H9 (cell line): Measurements from ENCODE around the gene FAM151A. TPM values are rescaled to one million over a fixed set of nuclear protein-coding genes. Genes with fewer than 3 reads are reported as not detected.

Experiments used
- DNase-seq: peaks from one replicate; pipeline ENCODE4 v3.0.0-alpha.2; 2017
- H2AFZ ChIP-seq: one replicate; pipeline ENCODE4 v1.6.1; 2013; ENCODE audit warnings: mild to moderate bottlenecking, low read length, control low read depth, moderate library complexity
- H2AK5ac ChIP-seq: 2 replicates; pipeline ENCODE4 v1.6.1; 2013; ENCODE audit warnings: low read length, control low read depth, mixed read lengths; ENCODE audit not compliant: insufficient read length
- H2BK120ac ChIP-seq: one replicate; pipeline ENCODE4 v1.6.1; 2013; ENCODE audit warnings: low read depth, mild to moderate bottlenecking, low read length, control low read depth, inconsistent platforms; ENCODE audit not compliant: poor library complexity, severe bottlenecking
- H2BK12ac ChIP-seq: 2 replicates; pipeline ENCODE4 v1.6.1; 2013; ENCODE audit warnings: low read length, control low read depth, mixed read lengths, low read depth; ENCODE audit not compliant: insufficient read length
- H2BK15ac ChIP-seq: 2 replicates; pipeline ENCODE4 v1.6.1; 2013; ENCODE audit warnings: low read depth, low read length, control low read depth
- H2BK20ac ChIP-seq: one replicate; pipeline ENCODE4 v1.6.1; 2013; ENCODE audit warnings: low read depth, mild to moderate bottlenecking, low read length, control low read depth, inconsistent platforms; ENCODE audit not compliant: poor library complexity, severe bottlenecking
- H2BK5ac ChIP-seq: 2 replicates; pipeline ENCODE4 v1.6.1; 2013; ENCODE audit warnings: low read length, control low read depth, mixed read lengths; ENCODE audit not compliant: insufficient read length
- H3K14ac ChIP-seq: 2 replicates; pipeline ENCODE4 v1.6.1; 2013; ENCODE audit warnings: low read length, control low read depth; ENCODE audit not compliant: insufficient read depth
- H3K18ac ChIP-seq: 2 replicates; pipeline ENCODE4 v1.6.1; 2013; ENCODE audit warnings: low read depth, mild to moderate bottlenecking, mixed read lengths, low read length, control low read depth; ENCODE audit not compliant: insufficient read length
- H3K23ac ChIP-seq: 2 replicates; pipeline ENCODE4 v1.6.1; 2013; ENCODE audit warnings: low read length, control low read depth, mixed read lengths, low read depth; ENCODE audit not compliant: insufficient read length
- H3K23me2 ChIP-seq: 2 replicates; pipeline ENCODE4 v1.6.1; 2013; ENCODE audit warnings: low read depth, mild to moderate bottlenecking, mixed read lengths, low read length, control low read depth; ENCODE audit not compliant: insufficient read length, poor library complexity, severe bottlenecking
- H3K27ac ChIP-seq: 2 replicates; pipeline ENCODE4 v1.5.1; 2013; ENCODE audit warnings: low read length, control low read depth, mixed read lengths, low read depth; ENCODE audit not compliant: insufficient read length
- H3K27me3 ChIP-seq: 2 replicates; pipeline ENCODE4 v1.6.1; 2013; ENCODE audit warnings: low read length, control low read depth, inconsistent platforms; ENCODE audit not compliant: insufficient read depth
- H3K4ac ChIP-seq: 2 replicates; pipeline ENCODE4 v1.6.1; 2013; ENCODE audit warnings: low read depth, mild to moderate bottlenecking, control low read depth, inconsistent platforms, low read length, moderate library complexity
- H3K4me1 ChIP-seq: 2 replicates; pipeline ENCODE4 v1.6.1; 2013; ENCODE audit warnings: low read length, control low read depth, inconsistent platforms; ENCODE audit not compliant: insufficient read depth
- H3K4me2 ChIP-seq: 2 replicates; pipeline ENCODE4 v1.6.1; 2013; ENCODE audit warnings: low read length, control low read depth, mixed read lengths; ENCODE audit not compliant: insufficient read length, insufficient read depth
- H3K56ac ChIP-seq: 2 replicates; pipeline ENCODE4 v1.6.1; 2013; ENCODE audit warnings: low read depth, mild to moderate bottlenecking, mixed read lengths, low read length, control low read depth; ENCODE audit not compliant: insufficient read length
- H3K79me1 ChIP-seq: 2 replicates; pipeline ENCODE4 v1.6.1; 2013; ENCODE audit warnings: low read depth, mild to moderate bottlenecking, moderate library complexity, low read length, control low read depth, inconsistent platforms; ENCODE audit not compliant: insufficient read depth, poor library complexity, severe bottlenecking
- H3K79me2 ChIP-seq: 2 replicates; pipeline ENCODE4 v1.6.1; 2013; ENCODE audit warnings: low read length, control low read depth, inconsistent platforms; ENCODE audit not compliant: insufficient read depth
- H3K9ac ChIP-seq: 2 replicates; pipeline ENCODE4 v1.6.1; 2013; ENCODE audit warnings: low read length, control low read depth, mixed read lengths; ENCODE audit not compliant: insufficient read length; ENCODE audit errors: extremely low read depth
- H3K9me3 ChIP-seq: one replicate; pipeline ENCODE4 v1.6.1; 2013; ENCODE audit warnings: low read depth, low read length, inconsistent platforms; ENCODE audit not compliant: control insufficient read depth
- H3T11ph ChIP-seq: one replicate; pipeline ENCODE4 v1.6.1; 2013; ENCODE audit warnings: mild to moderate bottlenecking, low read length, control low read depth, inconsistent platforms
- H4K20me1 ChIP-seq: one replicate; pipeline ENCODE4 v1.6.1; 2013; ENCODE audit not compliant: control insufficient read depth, insufficient read length, insufficient read depth
- H4K5ac ChIP-seq: 2 replicates; pipeline ENCODE4 v1.6.1; 2013; ENCODE audit warnings: low read depth, mild to moderate bottlenecking, mixed read lengths, low read length, control low read depth; ENCODE audit not compliant: insufficient read length
- H4K8ac ChIP-seq: replicated peaks from 2 replicates; pipeline ENCODE4 v1.6.1; 2013; ENCODE audit warnings: low read length, control low read depth, mixed read lengths, low read depth; ENCODE audit not compliant: insufficient read length
- H4K91ac ChIP-seq: 2 replicates; pipeline ENCODE4 v1.6.1; 2013; ENCODE audit warnings: low read depth, mild to moderate bottlenecking, moderate library complexity, mixed read lengths, low read length, control low read depth; ENCODE audit not compliant: insufficient read length
- H3K27ac Mint-ChIP-seq, 3 experiments: 2 replicates in 2 of 3; 3 replicates in 1 of 3; pipeline ENCODE4 v1.8.0; 2020 to 2021; ENCODE audit warnings: mixed read lengths in 3 of 3, mild to moderate bottlenecking in 1 of 3, moderate library complexity in 1 of 3
- H3K27me3 Mint-ChIP-seq: 2 replicates; pipeline ENCODE4 v1.8.0; 2021; ENCODE audit warnings: low read depth, mild to moderate bottlenecking, moderate library complexity, mixed read lengths
- H3K36me3 Mint-ChIP-seq, 3 experiments: 2 replicates in 2 of 3; 3 replicates in 1 of 3; pipeline ENCODE4 v1.8.0; 2020 to 2021; ENCODE audit warnings: low read depth in 3 of 3, mixed read lengths in 3 of 3; ENCODE audit not compliant: insufficient read depth in 1 of 3
- H3K4me1 Mint-ChIP-seq, 2 experiments: 2 replicates each; pipeline ENCODE4 v1.8.0; 2020; ENCODE audit warnings: mixed read lengths in 2 of 2
- H3K4me3 Mint-ChIP-seq, 2 experiments: 2 replicates in 1 of 2; 3 replicates in 1 of 2; pipeline ENCODE4 v1.8.0; 2020 to 2021; ENCODE audit warnings: mild to moderate bottlenecking in 2 of 2, mixed read lengths in 2 of 2, moderate library complexity in 1 of 2
- H3K9me3 Mint-ChIP-seq, 2 experiments: 2 replicates in 1 of 2; 3 replicates in 1 of 2; pipeline ENCODE4 v1.8.0; 2020; ENCODE audit warnings: mild to moderate bottlenecking in 2 of 2, mixed read lengths in 2 of 2, moderate library complexity in 1 of 2
- WGBS: extraction: QIAGEN DNeasy Blood & Tissue Kit; methylation state at CpG from one replicate; pipeline ENCODE4 v1.1.7; 2013; ENCODE audit warnings: missing lambda C conversion rate, low lambda C conversion rate, mixed read lengths; ENCODE audit not compliant: insufficient read length; ENCODE audit errors: extremely low coverage; 5-methylcytosine and 5-hydroxymethylcytosine counted together
- total RNA-seq: library from RNA; stranded (reverse); gene quantifications from 2 replicates; pipeline ENCODE4 v1.2.1, GENCODE V29; 2021
- TF ChIP-seq, protein P1 (sequence below): fragments of 200-600 bp; sonication (generic); conservative IDR thresholded peaks from 3 replicates; pipeline ENCODE4 v1.8.0; 2021; ENCODE audit warnings: antibody characterized with exemption, mild to moderate bottlenecking

Gene FAM151A
- total RNA-seq, 1 experiment from 2014 or later, result not detected

- Histone ChIP-seq H3K4me2 (no peak overlapping the region), H2AK5ac (no peak overlapping the region), H3K9ac (no peak overlapping the region), H3K4ac (no peak overlapping the region), H2BK15ac (no peak overlapping the region), H3K27me3 (no peaks in the 10 kb centered on the region; the same call in 1 of the 2 replicates), H3K4me1 (no peaks in the 10 kb centered on the region), H4K5ac (no peak overlapping the region), H3K9me3 (no peaks in the 10 kb centered on the region), H3T11ph (no peak overlapping the region), H2BK20ac (no peak overlapping the region), H2BK120ac (no peak overlapping the region), H3K14ac (no peak overlapping the region), H2BK5ac (no peak overlapping the region), H4K8ac (no peak overlapping the region), H3K23ac (no peak overlapping the region), H4K91ac (no peak overlapping the region), H3K23me2 (no peaks in the 10 kb centered on the region), H3K18ac (no peak overlapping the region), H3K27ac (no peak overlapping the region), H4K20me1 (no peaks in the 10 kb centered on the region), H3K79me2 (no peaks in the 10 kb centered on the region), H3K79me1 (no peaks in the 10 kb centered on the region), H2BK12ac (no peak overlapping the region), H3K56ac (no peak overlapping the region), H2AFZ (no peak overlapping the region)
- H3K9me3 Mint-ChIP-seq, result peaks cover 3 to 5% of the 10 kb centered on the region in 2 experiments; a peak in 3 of 5 replicates
- no peak overlapping the region for H3K27ac Mint-ChIP-seq
- no peak for DNase-seq
- no peaks in the 10 kb centered on the region for H3K36me3 Mint-ChIP-seq
- peaks cover 22% of the 10 kb centered on the region for H3K27me3 Mint-ChIP-seq
- peaks cover 5 to 8% of the 10 kb centered on the region in 2 experiments for H3K4me1 Mint-ChIP-seq
- WGBS, result no CpG with 5 or more reads among the region's 5 CpGs
- TF ChIP-seq, protein P1, sequence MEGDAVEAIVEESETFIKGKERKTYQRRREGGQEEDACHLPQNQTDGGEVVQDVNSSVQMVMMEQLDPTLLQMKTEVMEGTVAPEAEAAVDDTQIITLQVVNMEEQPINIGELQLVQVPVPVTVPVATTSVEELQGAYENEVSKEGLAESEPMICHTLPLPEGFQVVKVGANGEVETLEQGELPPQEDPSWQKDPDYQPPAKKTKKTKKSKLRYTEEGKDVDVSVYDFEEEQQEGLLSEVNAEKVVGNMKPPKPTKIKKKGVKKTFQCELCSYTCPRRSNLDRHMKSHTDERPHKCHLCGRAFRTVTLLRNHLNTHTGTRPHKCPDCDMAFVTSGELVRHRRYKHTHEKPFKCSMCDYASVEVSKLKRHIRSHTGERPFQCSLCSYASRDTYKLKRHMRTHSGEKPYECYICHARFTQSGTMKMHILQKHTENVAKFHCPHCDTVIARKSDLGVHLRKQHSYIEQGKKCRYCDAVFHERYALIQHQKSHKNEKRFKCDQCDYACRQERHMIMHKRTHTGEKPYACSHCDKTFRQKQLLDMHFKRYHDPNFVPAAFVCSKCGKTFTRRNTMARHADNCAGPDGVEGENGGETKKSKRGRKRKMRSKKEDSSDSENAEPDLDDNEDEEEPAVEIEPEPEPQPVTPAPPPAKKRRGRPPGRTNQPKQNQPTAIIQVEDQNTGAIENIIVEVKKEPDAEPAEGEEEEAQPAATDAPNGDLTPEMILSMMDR, result no peak
- H3K4me3 Mint-ChIP-seq, result no peak overlapping the region
Observed at GRCh38 chr1:54649130-54649898, 26.0 kb upstream of the FAM151A start.
